ENCODE data around the gene OLFM1. TPM values are rescaled to one million over a fixed set of nuclear protein-coding genes. Genes with fewer than 3 reads are reported as not detected.

Gene OLFM1
- total RNA-seq, 1 experiment from 2014 or later = 0.44 TPM

DNA sequence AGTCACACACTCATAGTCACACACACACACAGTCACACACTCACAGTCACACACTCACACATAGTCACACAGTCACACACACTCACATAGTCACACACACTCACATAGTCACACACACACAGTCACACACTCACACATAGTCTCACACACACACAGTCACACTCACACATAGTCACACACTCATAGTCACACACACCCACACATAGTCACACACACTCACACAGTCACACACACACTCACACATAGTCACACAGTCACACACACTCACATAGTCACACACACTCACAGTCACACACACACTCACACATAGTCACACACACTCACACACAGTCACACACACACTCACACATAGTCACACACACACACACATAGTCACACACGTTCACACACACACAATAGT is 4.1 kb downstream of the OLFM1 start:
- H3K79me2 ChIP-seq (ENCODE audit: low read length) = no peaks in the 10 kb centered on the region
- TF ChIP-seq, protein P1, sequence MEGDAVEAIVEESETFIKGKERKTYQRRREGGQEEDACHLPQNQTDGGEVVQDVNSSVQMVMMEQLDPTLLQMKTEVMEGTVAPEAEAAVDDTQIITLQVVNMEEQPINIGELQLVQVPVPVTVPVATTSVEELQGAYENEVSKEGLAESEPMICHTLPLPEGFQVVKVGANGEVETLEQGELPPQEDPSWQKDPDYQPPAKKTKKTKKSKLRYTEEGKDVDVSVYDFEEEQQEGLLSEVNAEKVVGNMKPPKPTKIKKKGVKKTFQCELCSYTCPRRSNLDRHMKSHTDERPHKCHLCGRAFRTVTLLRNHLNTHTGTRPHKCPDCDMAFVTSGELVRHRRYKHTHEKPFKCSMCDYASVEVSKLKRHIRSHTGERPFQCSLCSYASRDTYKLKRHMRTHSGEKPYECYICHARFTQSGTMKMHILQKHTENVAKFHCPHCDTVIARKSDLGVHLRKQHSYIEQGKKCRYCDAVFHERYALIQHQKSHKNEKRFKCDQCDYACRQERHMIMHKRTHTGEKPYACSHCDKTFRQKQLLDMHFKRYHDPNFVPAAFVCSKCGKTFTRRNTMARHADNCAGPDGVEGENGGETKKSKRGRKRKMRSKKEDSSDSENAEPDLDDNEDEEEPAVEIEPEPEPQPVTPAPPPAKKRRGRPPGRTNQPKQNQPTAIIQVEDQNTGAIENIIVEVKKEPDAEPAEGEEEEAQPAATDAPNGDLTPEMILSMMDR (conservative IDR thresholded peaks at IDR 0.05; ENCODE audit: low read depth, low read length) = no peak
- TF ChIP-seq EZH2phosphoT487 (IDR thresholded peaks at IDR 0.05; ENCODE audit: borderline replicate concordance, low read length) (no peak), EZH2 (IDR thresholded peaks at IDR 0.05; ENCODE audit: low read length, unreplicated experiment) (no peak)
- DNase-seq (no peak), ATAC-seq (no peak)
- H3K4me2 ChIP-seq (ENCODE audit: low read length) = no peak overlapping the region
- no peaks in the 10 kb centered on the region for H3K4me1 ChIP-seq (ENCODE audit: insufficient read depth, low read length)
- no peaks in the 10 kb centered on the region for H3F3A ChIP-seq (ENCODE audit: low read length, unreplicated experiment)
- no peak overlapping the region for H3K27ac ChIP-seq (ENCODE audit: low read length)
- H3K9me2 ChIP-seq (replicated peaks; ENCODE audit: low read length) = no peaks in the 10 kb centered on the region
- H3K9me3 ChIP-seq (ENCODE audit: low read length) = no peaks in the 10 kb centered on the region
- H4K20me1 ChIP-seq (ENCODE audit: low read length) = no peaks in the 10 kb centered on the region
- no peaks in the 10 kb centered on the region for H3K36me3 ChIP-seq (ENCODE audit: low read depth, low read length)
- ChIA-PET POLR2A (ENCODE audit: unreplicated experiment) (no interaction called here), CTCF (no interaction called here)
- no peak overlapping the region for H3K4me3 ChIP-seq (ENCODE audit: low read length)
- no peak overlapping the region for H3K9ac ChIP-seq (ENCODE audit: low read length)
- intact Hi-C loops (cut with micrococcal nuclease) = no loop called here
- no peak overlapping the region for H2AFZ ChIP-seq (ENCODE audit: low read length)
- no TSS peak for BruUV-seq (replicated peaks)
- 0 out of 2 replicates have a peak, but pooled peaks cover 3% of the 10 kb centered on the region for H3K27me3 ChIP-seq (ENCODE audit: low read length)

DNA sequence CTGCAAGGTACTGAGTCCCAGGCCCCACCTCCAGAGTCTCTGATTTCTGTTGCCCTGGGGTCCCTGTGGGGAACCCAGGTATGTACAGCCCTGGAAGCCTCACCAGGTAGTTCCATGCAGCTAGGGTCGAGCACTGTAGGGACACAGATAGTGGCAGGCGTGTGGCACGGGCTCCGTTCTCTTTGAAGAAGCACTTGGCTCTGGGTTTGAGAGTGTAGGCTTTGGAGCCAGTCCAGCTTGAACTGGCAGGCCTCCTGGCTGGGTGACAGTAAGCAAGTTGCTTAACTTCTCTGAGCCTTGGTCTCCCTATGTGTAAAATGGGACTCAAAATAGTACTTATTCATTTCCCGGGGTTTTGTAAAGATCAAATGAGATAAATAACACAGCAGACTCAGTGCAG is 5.6 kb downstream of the OLFM1 start:
- Histone ChIP-seq H3K4me3 (ENCODE audit: low read length) (no peak overlapping the region), H3K4me2 (ENCODE audit: low read length) (no peak overlapping the region), H3K36me3 (ENCODE audit: low read depth, low read length) (no peaks in the 10 kb centered on the region), H3K27me3 (ENCODE audit: low read length) (0 out of 2 replicates have a peak, but pooled peaks cover 3% of the 10 kb centered on the region), H3K9me2 (replicated peaks; ENCODE audit: low read length) (no peaks in the 10 kb centered on the region), H3K9me3 (ENCODE audit: low read length) (no peaks in the 10 kb centered on the region), H3K79me2 (ENCODE audit: low read length) (no peaks in the 10 kb centered on the region), H3K4me1 (ENCODE audit: insufficient read depth, low read length) (no peaks in the 10 kb centered on the region), H3F3A (ENCODE audit: low read length, unreplicated experiment) (no peaks in the 10 kb centered on the region), H3K9ac (ENCODE audit: low read length) (no peak overlapping the region), H4K20me1 (ENCODE audit: low read length) (no peaks in the 10 kb centered on the region), H3K27ac (ENCODE audit: low read length) (no peak overlapping the region), H2AFZ (ENCODE audit: low read length) (no peak overlapping the region)
- no TSS peak for BruUV-seq (replicated peaks)
- ChIA-PET CTCF (no interaction called here), POLR2A (ENCODE audit: unreplicated experiment) (no interaction called here)
- DNase-seq (no peak), ATAC-seq (no peak)
- intact Hi-C loops (cut with micrococcal nuclease) = no loop called here
- TF ChIP-seq, protein P1 (conservative IDR thresholded peaks at IDR 0.05; ENCODE audit: low read depth, low read length) = no peak
- TF ChIP-seq EZH2 (IDR thresholded peaks at IDR 0.05; ENCODE audit: low read length, unreplicated experiment) (no peak), EZH2phosphoT487 (IDR thresholded peaks at IDR 0.05; ENCODE audit: borderline replicate concordance, low read length) (no peak)

DNA sequence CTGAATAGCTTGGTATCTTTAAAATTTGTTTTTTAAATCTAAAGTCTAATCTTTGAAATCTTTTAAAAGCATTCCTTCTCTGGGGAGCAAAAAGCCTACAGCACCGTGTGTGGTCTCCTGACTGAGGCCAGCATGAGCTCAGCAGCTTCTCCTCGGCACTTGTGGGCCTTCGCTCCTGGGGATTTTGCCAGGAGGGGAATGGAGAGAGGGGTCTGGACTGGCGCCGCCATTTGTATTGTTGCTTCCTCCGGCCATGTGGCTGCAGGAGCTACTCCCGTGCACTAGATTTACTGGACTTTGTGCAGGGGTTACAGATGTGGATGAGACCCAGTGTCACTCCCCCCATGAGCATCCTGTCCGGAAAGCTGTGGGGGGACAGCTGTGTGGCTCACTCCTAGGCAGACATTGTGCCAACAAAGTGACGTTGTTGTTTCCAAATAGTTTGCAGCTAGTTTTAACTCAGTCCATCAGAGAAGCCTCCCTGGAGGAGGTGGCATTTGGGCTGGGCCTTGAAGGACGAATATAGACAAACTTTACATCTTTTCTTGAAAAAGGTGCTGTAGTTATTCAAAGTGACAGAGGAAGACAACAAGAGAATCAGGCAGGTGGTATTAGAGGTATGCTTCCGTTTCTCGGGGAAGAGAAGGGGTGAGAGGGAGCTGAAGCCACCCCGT is 6.6 kb downstream of the OLFM1 start:
- DNase-seq (no peak), ATAC-seq (no peak)
- TF ChIP-seq, protein P1 (conservative IDR thresholded peaks at IDR 0.05; ENCODE audit: low read depth, low read length) = no peak
- no peaks in the 10 kb centered on the region for H3F3A ChIP-seq (ENCODE audit: low read length, unreplicated experiment)
- ChIA-PET POLR2A (ENCODE audit: unreplicated experiment) (no interaction called here), CTCF (no interaction called here)
- no peaks in the 10 kb centered on the region for H3K27me3 ChIP-seq (ENCODE audit: low read length)
- no peak overlapping the region for H2AFZ ChIP-seq (ENCODE audit: low read length)
- no peak overlapping the region for H3K9ac ChIP-seq (ENCODE audit: low read length)
- H3K79me2 ChIP-seq (ENCODE audit: low read length) = no peaks in the 10 kb centered on the region
- no peak overlapping the region for H3K4me2 ChIP-seq (ENCODE audit: low read length)
- no peaks in the 10 kb centered on the region for H3K4me1 ChIP-seq (ENCODE audit: insufficient read depth, low read length)
- H3K9me3 ChIP-seq (ENCODE audit: low read length) = no peaks in the 10 kb centered on the region
- H3K4me3 ChIP-seq (ENCODE audit: low read length) = no peak overlapping the region
- no peaks in the 10 kb centered on the region for H4K20me1 ChIP-seq (ENCODE audit: low read length)
- H3K36me3 ChIP-seq (ENCODE audit: low read depth, low read length) = no peaks in the 10 kb centered on the region
- no TSS peak for BruUV-seq (replicated peaks)
- intact Hi-C loops (cut with micrococcal nuclease) = no loop called here
- no peak overlapping the region for H3K27ac ChIP-seq (ENCODE audit: low read length)
- H3K9me2 ChIP-seq (replicated peaks; ENCODE audit: low read length) = no peaks in the 10 kb centered on the region

Measured in PC-3 (cell line).